Inflammatory macrophage (primary cell): ENCODE measurements around the gene EMC8.
A peak's percentile ranks its signal among the peaks of the same experiment; 100 is the strongest.

ENCODE experiments used
- DNase-seq, 2 donors: peaks; one replicate each; pipeline ENCODE4 v3.0.0-alpha.2; 2020 to 2022

EMC8 gene

GRCh38 chr16:85781695-85782370, 17.5 kb downstream of the EMC8 start:
- no peak for DNase-seq

GRCh38 chr16:85781156-85781555, 18.2 kb downstream of the EMC8 start:
- DNase-seq, result no peak

- no peak for DNase-seq
These were observed 19.1 kb downstream of the EMC8 start for GRCh38 chr16:85780281-85780680.

DNA sequence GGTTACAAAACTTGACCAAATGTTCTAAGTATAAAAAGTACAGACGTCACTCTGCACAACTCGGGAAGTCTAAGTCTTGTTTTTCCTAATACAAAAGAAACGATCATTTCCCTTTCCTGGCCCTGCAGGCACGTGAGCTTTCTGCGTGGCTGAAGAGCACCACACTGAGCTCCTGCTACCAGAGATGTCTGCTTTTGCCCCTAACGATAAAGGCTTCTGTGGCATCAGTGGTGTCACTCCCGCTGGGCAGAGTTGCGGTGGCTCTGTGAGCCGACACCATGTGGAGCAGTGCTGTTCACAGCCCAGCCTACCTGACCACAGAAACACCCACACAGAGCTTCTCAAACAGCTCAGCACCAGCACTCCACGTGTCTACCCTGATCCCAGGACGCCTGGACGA, 20.5 kb downstream of the EMC8 start:
- DNase-seq, result no peak

GRCh38 chr16:85777583-85778310, 21.6 kb downstream of the EMC8 start:
- DNase-seq, result no peak

GRCh38 chr16:85774811-85775210, 24.5 kb downstream of the EMC8 start:
- no peak for DNase-seq

- DNase-seq, result no peak
These were observed 25.2 kb downstream of the EMC8 start for GRCh38 chr16:85774136-85774535.

- no peak for DNase-seq
These were observed 26.3 kb downstream of the EMC8 start for GRCh38 chr16:85773044-85773443.

GRCh38 chr16:85770741-85771140, 28.6 kb downstream of the EMC8 start:
- DNase-seq, result no peak

DNA sequence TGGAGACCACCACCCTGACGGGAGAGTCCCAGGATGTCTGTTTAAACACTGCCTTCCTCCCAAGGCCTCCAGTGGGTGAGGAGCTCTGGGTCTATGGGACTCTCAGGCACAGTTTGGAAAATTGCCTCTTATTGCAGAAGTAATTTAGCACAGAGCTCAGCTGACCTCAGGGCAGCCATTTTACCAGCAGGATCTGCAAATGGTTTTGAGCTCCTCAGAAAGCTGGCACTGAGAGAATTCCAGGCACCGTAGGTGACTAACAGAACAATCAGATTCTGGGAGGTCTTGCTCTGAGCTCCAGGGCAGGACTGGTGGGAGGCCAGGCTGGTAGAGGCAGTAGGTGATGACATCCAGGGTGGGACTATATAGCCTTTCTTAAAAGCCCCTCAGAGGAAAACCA, 31.1 kb downstream of the EMC8 start:
- no peak for DNase-seq

GRCh38 chr16:85767531-85767930, 31.8 kb downstream of the EMC8 start:
- peak; percentile 15 to 21 for DNase-seq

DNA sequence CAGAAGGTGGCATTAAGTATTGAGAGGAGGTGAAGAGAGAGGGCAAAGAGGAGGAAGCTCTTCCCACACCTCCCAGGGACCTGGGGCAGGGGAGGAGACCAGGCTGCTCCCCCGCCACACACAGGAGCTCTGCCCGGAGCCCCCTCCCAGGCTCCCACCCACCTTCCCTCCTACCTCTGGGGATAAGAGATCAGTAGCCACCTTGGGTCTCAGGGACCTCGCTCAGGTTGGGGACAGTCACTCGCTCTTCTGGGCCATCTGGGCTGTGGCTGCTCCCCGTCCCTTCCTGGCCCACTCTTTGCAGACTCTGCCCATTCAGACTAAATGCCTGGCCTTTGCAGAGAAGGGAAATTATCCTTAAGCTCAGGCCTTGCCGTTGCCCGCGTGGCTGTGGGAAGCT, 33.6 kb downstream of the EMC8 start:
- no peak for DNase-seq

DNA sequence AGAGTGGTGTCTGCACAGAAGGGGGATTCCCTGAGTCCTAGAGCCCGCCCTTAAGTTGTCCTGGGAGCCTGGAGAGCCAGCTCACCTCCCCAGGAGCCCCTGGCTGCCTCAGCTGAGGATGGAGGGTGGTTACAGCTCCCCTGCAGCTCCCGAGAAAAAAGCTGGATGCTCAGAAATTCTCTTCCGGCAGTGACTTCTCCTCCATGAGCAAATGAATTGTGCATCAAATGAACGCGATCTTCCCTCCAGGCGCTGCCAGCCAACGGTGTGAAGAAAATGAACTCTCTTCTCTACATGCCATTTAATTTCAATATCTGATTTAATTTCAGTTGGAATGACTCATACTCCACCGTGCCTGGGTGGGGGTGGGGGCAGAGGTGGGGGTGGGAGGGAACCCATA, 34.1 kb downstream of the EMC8 start:
- DNase-seq, result no peak

GRCh38 chr16:85763616-85764015, 35.7 kb downstream of the EMC8 start:
- DNase-seq, result no peak

DNA sequence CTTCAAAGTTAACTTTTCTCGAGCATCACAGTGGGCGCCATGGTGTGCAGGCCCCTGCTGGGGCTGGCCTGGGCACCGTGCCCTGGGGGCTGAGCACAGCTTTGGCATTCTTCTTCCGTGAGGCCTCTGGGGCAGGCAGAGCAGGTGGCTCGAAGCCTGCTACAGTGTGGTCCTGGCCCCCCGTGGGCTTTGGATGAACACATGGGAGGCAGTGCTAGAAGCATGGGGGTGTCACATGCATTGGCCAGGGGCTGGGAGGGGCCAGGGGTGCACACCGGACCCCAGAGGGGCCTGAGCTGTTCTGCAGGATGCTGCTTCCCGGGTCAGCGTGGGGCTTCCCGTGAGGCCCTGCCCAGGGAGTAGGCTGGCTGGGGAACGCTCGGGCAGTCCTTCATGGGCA, 36.4 kb downstream of the EMC8 start:
- DNase-seq, result no peak

DNA sequence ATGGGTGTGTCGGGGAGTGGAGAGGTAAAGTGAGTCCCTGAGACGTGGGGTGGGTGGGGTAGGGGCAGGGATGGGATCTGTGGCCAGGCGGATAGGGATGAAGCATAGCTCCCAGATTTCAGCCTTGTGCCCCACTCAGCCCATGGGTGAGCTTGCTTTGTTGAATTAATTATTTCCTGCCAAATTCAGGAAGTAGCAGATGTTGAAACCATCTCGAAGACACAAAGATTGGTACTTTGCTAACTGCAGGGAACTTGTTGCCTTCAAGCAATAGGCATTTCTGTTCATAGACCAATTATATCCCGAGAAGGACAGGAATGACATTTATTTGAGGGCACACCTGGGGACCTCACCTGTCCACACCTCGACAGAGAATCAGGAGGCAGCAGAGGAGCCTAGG, 37.5 kb downstream of the EMC8 start:
- DNase-seq, result peak; percentile 51 to 66

DNA sequence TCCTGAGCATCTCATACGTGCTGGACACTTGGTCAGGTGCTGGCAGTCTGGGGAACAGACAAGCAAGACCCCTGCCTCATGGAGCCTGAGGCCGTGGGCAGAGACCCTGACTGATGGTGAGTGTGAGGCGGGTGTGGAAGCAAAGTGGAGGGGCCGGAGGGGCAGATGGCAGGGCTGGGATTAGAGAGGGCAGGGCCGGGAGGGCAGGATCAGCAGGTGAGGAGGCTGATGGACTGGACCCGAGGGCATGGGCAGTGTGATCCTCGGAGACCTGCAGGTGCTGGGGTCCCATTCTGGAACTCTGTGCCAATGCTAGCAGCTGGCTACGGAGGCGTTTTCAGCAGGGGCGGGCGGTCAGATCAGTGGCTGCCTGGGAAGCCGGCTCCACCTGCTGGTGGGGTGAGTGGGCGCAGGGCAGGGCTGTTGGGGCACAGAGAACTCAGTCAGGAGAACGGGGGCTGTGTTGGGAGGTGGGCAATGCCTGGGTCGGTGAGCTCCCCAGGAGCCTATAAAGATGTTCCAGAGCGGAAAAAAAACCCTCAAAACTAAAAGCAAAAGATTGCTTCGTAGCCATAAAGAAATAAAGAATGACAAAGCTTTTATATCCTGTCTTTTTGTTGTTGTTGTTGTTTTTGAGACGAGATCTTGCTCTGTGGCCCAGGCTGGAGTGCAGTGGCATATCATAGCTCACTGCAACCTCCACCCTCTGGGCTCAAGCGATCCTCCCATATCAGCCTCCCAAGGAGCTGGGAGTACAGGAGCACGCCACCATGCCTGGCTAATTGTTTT, 39.5 kb downstream of the EMC8 start:
- DNase-seq, result peak in 1 of 2 donors; percentile 22

DNA sequence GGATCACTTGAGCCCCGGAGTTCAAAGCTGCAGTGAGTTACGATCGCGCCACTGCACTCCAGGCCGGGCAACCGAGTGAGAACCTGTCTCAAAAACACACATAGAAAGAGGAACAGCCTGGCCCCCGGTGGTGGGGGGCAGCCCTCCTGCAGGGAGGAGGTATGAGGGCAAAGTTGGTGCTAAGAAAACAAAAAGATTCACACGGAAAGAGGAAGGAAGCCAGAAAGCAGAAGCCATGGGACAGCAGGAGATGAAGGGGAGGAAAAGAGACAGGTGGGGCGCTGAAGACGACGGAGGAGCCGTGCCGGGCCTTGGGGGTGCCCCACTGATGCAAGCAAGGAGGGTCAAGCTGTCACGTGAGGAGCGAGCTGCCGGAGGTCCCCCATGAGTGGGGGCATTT, 40.2 kb downstream of the EMC8 start:
- DNase-seq, result peak; percentile 17 to 42

DNA sequence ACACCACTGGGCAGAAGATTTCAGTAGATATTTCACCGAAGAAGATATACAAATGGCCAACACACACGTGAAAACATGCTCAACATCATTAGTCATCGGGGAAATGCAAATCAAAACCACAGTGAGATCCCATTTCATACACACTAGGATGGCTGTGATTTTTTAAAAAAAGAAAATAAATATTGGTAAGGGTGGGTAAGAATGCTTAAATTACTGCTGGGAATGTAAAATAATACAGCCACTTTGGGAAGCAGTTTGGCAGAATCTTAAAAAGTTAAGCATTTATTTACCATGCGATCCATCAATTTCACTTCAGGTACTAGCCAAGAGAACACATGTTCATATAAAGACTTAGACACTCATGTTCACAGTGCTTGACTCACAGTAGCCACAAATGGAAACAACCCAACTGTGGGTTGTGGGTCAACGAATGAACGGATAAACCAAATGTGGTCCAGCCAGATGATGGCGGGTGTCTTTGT, 42.0 kb downstream of the EMC8 start:
- DNase-seq, result no peak

- no peak for DNase-seq
These were observed 43.2 kb downstream of the EMC8 start for GRCh38 chr16:85755929-85756768.

DNA sequence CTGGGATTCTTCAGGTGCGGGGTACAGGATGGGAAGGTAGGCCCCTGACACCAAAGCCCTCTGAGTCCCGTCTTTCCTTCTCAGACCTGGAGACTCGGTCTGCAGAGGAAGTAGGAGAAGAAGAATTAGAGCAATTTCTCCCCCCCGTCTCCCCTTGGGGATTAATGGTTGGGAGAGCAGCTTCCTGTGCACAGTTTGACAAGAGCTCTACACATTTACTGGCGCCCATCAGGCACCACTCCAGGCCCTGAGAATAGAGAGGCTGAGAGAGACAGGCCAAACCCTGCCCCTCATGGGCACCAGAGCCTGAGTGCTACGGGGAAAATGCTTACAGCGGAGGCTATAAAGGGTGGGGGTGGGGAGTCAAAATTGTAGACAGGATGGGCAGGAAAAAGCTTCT, 44.9 kb downstream of the EMC8 start:
- DNase-seq, result no peak

DNA sequence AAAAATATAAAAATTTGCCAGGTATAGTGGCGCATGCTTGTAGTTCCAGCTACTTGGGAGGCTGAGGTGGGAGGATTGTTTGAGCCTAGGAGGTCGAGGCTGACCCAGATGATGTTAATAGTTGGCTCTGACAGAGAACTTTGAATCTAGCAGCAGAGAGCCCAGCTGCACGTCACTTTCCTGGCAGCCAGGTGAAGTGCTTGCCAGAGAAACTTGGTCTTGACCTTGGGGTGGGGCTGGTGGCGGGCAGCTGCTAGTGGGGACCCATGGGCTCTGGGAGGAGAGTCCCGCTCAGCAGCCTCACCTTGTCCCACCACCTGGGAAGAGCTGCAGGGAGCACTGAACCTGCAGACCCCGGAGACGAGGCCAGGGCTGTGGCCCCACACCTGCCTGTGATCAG, 45.4 kb downstream of the EMC8 start:
- no peak for DNase-seq

DNA sequence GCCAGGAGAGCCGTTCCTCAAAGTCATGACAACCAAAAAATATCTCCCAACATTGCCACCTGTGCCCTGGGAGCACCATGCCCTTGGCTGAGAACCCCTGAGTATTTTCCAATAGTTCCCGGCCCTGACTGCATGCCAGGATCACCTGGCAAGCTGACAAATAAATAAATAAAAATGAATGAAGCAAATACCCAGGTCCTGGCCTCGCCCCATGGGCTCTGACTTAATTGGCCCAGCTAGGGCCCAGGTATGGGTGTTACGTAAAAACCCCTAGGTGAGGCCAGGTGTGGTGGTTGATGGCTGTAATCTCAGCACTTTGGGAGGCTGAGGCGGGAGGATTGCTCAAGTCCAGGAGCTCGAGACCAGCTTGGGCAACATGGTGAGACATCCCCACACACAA, 45.8 kb downstream of the EMC8 start:
- DNase-seq, result no peak
